ENCODE data around the gene DNMT1.

The DNMT1 gene

DNA sequence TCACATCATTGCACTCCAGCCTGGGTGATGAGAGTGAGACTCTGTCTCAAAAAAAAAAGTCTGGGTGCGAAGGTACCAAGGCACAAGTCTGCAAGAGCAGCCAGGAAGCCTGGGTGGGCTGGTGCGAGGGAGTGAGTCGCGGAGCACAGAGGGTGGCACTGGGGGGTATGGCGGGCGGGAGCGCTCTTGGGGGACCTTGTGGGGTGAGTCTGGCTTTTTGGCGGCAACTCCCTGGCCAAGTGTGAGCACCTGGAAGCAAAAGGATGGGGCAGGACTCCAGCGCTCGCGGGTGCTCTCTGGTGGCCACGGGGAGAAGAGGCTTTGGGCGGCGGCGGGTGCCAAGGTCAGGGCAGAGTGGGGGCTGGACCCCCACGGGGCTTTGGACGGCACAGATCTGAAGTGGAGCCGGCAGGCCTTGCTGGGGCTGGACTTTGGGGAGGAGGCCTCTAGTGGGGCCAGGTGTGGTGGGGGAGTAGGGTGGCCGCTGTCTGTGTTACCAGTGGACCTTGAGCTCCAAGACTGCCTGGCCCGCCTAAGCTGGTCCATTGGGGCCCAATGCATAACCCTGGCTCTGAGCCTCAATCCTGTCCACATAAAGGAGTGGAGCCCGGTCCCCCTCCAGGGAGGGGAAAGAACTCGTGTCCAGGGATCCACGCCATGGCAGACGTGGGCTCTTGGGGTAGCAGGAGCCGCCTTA, 81.7 kb downstream of the DNMT1 start:
- DNase-seq: no peak

DNA sequence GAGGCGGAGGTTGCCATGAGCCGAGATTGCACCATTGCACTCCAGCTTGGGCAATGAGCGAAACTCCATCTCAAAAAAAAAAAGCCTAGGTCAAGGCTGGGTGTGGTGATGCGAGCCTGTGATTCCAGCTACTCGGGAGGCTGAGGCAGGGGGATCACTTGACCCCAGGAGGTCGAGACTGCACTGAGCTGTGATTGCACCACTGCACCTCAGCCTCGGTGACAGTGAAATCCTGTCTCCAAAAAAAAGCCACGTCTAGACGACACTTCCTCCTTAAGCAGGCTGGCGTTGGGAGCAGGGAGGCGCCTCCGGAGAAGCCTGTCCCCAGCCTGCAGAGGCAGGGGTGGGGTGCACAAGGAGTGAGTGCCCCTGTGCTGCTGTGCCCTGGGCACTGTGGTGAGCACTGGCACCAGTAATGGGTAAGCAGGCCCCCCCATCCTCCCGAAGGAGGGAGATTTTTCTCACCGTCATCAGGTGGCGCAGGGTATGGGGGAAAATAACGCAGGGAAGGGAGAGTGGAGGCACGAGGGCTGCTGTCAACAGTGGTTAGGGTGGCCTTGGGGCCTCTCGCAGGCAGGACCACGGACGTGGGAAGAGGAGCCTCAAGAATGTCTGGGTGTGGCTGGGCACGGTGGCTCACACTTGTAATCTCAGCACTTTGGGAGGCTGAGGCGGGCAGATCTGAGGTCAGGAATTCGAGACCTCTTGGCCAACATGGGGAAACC, 82.6 kb downstream of the DNMT1 start:
- no peak for DNase-seq

DNA sequence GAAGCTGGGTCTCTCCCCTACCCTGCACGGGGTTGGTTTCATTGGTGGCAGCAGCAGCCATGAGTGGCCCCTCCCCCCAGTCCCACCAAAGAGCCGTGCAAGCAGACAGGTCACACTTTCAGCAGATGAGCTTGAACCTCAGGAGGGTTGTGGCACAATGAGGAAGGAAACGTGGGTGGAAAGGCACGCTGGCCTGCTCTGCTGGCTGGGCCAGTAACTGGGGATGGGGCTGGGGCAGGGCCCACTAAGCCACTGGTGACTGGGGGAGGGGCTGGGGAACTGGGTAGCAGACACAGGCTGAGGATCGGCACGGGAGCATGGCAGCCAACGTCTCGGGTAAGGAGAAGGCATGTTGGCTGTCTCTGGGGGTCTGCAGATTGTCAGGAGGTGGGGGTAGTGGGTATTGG, 83.3 kb downstream of the DNMT1 start, which contains the start of gene P2RY11:
P2RY11 (plus strand) TSS at position 289 of the 407 bp plus-strand sequence; CDS start at position 318, 29 bp downstream.
- DNase-seq: no peak

DNA sequence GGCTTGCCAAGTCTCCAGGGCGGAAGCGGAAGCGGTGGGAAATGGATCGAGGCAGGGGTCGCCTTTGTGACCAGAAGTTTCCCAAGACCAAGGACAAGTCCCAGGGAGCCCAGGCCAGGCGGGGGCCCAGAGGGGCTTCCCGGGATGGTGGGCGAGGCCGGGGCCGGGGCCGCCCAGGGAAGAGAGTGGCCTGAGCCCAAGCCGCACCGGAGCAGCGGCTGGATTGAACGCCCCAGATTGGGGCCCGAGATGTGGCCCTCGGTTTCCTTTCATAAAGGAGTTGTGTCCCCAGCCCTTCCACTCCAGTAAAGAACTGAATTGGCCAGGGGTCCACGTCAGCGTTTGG, 83.8 kb downstream of the DNMT1 start:
- no peak for DNase-seq

GRCh38 chr19:10110076-10110971, 84.4 kb downstream of the DNMT1 start:
- DNase-seq: no peak

DNA sequence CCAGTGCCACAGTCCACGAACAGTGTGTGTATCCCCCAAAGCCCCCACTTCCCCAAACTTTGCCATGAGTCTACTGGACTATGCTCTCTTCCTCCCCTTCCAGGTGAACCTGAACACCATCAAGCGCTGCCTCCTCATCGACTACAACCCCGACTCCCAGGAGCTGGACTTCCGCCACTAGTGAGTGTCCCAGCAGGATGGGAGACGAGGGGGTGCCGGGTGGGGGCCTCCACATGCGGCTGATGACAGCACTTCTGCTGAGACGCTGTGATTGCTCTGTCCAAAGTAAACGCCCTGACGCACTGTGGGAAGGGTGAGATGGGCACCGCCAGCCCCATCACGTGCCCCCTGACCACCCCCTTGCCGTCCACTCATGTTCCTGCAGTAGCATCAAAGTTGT, 85.2 kb downstream of the DNMT1 start:
- no peak for DNase-seq

GRCh38 chr19:10107817-10108367, 86.9 kb downstream of the DNMT1 start:
- DNase-seq: no peak

DNA sequence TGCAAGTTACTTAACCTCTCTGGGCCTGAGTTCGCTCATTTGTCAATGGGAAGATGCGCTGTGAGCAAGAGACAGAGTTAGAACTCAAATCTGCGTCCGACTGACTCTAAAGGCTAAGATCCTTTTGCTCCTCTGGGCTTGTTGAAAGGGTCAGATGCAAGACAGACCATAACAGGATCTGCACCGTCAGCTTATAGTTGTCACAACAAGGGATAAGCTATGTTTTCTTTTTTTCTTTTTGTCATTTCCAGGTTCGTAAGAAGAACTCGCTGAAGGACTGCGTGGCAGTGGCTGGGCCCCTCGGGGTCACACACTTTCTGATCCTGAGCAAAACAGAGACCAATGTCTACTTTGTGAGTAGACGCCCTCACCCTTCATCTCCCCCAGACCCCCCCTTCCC, 87.5 kb downstream of the DNMT1 start:
- no peak for DNase-seq

GRCh38 chr19:10106100-10106936, 88.4 kb downstream of the DNMT1 start, which contains the start of gene PPAN:
TSS of gene PPAN (plus strand) at chr19:10106362. CDS start at chr19:10106395, 33 bp downstream.
- peak; percentile 98 for DNase-seq

DNA sequence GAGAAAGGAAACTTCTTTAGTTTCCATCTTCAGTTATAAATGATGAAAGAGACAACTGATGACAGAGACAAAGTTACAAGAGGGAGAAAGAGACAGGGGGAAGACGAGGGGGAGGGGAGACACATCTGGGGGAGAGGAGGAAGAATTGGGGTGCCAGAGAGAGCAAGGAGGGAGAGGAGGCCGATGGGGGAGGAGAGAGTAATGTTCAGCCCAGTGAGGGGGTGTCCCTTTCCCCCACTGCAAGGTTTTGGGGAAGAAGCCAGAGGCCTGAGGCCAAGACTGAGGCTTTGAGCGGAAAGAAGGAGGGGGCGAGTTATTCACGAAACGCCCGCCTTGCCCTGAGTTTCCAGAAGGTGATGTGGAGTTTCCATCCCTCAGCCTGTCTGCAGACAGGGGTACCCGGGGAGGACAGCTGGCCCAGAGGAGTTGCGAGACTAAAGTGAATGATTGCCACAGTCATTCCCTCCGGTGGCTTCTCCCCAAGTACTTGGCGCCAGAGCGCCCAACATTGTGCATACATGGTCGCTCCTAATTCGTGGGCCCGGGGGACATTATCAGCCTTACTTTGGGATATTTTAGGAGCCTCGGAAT, 89.1 kb downstream of the DNMT1 start:
- DNase-seq: no peak

DNA sequence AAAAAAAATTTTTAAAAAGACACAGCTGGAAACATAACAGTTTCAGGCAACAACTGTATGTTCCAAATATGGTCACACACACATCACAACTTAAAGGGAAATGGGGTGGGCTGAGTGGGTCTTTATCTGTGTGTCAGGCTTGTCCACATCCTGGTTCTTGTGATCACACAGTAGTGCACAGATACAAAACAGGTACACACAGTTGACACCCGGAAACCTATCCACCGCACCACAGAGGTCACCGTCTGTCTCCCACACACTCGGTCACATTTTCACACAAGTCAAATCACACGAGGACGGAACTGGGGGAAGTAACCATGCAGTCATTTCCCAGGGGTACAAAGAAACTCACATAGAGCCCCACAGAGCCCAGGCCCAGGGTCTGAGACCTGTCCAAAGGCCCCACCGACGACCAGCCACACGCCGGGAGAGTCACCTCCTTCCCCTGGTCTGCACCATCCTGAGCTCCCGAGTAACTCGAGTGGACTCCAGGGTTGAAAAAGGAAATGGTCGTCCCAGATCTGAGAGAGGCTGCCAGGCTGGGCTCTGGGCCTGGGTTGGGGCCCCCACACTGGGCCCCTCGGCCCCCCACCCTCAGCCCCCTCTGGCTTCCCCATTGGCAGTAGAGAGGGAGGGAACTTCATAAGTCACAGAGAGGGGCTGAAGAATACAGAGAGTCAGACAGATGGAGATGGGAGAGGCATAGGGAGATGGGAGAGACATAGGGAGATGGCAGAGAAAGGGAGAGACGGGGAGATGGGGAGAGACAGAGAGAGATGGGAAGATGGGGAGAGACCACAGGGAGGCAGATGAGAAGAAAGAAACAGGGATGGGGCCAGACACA, 89.9 kb downstream of the DNMT1 start:
- no peak for DNase-seq

DNA sequence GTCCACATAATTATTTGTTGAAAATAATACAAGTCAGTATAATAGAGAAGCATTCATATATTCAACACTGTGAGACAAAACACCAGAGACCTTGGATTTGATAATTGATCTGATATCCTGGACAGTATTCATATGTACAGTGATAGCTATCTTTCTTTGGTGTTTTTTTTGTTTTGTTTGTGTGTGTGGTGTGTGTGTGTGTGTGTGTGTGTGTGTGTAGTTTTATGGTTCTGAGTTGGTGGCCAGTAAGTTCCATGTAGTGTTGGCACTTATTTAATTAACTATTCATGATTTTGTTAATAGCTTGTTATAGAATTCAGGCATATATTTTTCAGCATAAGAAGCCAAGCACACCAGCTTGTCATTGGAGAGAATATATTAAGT, 90.6 kb downstream of the DNMT1 start:
- no peak for DNase-seq

- no peak for DNase-seq
Observed at GRCh38 chr19:10102787-10103236, 91.9 kb downstream of the DNMT1 start.

GRCh38 chr19:10100163-10100785, 94.5 kb downstream of the DNMT1 start:
- DNase-seq: no peak

GRCh38 chr19:10096615-10096963, 98.2 kb downstream of the DNMT1 start:
- DNase-seq: no peak

GRCh38 chr19:10095948-10096614, 98.7 kb downstream of the DNMT1 start:
- peak; percentile 83 for DNase-seq

- no peak for DNase-seq
Observed at GRCh38 chr19:10095622-10095947, 99.2 kb downstream of the DNMT1 start.

GRCh38 chr19:10093295-10094186, 101.2 kb downstream of the DNMT1 start:
- no peak for DNase-seq
